GM12873 (cell line): ENCODE data around the gene TMEM213.

Source experiments
- TF ChIP-seq, protein P1 (sequence below): IDR thresholded peaks from 2 replicates; pipeline ENCODE4 v1.5.1; 2012; ENCODE audit warnings: low read depth, mild to moderate bottlenecking, moderate library complexity, low read length, control low read depth; ENCODE audit not compliant: insufficient read depth; ENCODE audit errors: missing control alignments

The TMEM213 gene

GRCh38 chr7:138773817-138774216, 24.0 kb upstream of the TMEM213 start:
- TF ChIP-seq, protein P1, sequence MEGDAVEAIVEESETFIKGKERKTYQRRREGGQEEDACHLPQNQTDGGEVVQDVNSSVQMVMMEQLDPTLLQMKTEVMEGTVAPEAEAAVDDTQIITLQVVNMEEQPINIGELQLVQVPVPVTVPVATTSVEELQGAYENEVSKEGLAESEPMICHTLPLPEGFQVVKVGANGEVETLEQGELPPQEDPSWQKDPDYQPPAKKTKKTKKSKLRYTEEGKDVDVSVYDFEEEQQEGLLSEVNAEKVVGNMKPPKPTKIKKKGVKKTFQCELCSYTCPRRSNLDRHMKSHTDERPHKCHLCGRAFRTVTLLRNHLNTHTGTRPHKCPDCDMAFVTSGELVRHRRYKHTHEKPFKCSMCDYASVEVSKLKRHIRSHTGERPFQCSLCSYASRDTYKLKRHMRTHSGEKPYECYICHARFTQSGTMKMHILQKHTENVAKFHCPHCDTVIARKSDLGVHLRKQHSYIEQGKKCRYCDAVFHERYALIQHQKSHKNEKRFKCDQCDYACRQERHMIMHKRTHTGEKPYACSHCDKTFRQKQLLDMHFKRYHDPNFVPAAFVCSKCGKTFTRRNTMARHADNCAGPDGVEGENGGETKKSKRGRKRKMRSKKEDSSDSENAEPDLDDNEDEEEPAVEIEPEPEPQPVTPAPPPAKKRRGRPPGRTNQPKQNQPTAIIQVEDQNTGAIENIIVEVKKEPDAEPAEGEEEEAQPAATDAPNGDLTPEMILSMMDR, result no peak

GRCh38 chr7:138776166-138776833, 21.5 kb upstream of the TMEM213 start:
- TF ChIP-seq, protein P1, result no peak

DNA sequence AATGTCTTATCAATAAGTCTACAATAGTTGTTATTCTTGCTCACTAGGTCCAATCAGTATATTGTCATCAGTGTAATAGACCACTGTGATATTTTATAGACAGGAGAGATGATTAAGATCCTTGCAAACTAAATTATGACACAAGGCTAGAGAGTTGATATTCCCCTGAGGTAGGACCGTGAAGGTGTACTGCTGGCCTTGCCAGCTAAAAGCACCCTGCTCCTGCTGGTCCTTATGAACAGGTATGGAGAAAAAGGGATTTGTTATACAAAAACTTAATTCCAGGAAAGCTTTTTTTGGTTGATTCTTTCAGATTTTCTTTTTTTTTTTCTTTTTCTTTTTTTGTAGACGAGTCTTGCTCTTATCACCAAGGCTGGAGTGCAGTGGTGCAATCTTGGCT, 16.8 kb upstream of the TMEM213 start:
- TF ChIP-seq, protein P1, result no peak

DNA sequence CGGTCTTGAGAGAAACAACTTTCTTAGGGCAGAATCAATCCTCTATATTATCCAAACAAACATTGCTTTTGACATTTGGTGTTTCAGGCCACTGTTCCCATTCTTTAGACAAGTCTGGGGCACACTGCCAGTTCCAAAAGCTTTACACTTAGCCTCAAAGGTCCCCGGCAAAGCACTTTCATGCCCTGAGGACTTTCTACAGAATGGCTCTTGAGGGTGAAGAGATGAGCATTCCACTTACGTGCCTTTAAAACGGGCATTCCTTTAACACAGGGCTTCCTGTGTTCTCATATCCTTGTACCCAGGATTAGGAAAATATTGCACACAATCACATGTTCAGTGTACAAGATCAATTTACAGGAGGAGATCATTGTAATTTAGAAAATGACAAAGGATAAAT, 13.1 kb upstream of the TMEM213 start:
- TF ChIP-seq, protein P1, result no peak

DNA sequence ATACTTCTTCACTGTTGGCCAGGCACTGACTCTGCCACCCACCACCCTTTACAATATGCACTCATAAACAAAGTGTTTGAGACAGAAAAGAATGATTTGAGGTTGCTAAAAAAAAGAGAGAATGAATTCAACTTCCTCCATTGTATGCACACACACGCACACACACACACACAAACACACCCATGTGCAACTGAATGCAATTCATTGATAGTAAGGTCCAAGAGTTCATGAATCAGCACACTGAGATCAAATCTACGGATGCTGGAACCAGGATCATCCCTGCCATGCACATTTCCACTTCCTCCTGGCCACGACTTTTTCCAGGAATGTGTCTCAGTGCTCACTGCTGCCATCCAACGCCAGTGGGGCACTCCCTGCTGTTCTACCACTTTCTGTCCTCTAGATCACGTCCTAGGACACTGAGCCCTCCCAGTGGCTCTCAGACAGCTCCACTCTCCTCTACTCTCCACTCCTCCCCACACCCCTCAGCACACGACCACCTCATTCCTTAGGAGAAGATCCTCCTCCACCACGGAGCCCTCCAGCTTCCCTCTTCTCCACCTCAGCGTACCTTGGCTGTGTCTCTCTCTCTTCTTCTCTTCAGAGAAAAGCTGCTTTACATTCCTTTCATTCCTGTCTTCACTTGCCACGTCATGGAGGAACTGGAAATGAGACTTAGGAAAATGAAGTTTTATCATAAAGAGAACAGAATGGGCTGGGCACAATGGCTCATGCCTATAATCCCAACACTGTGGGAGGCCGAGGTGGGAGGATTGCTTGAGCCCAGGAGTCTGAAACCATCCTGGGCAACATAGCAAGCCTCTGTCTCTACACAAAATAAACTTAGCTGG, 12.0 kb upstream of the TMEM213 start:
- TF ChIP-seq, protein P1, result no peak

DNA sequence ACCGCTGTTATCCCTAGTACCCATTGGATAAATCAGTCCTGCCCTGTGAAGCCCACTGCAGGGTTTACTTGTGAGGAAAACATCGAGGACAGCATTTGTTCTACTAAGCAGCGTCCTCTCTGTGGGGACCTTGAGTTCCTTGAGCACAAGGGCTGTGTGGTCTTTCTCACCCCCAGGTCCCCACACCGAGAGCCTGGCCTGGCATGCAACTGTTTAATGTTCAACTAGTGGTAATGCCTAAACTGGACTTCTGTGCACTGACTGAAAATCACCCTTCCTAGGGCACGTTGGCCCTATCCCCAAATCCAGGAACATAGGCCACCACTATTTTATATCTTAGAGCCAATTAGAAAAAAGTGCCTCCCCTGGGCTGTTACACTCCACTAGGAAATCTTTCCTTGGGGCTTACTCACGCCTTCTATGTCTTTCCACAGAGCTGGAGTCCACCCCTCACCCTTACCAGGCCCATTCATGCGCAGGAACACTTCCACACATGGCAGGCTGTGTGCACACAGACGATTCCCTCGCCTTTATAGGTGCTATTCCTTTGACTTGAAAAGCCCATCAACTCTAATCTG, 1.7 kb upstream of the TMEM213 start:
- TF ChIP-seq, protein P1, result no peak

DNA sequence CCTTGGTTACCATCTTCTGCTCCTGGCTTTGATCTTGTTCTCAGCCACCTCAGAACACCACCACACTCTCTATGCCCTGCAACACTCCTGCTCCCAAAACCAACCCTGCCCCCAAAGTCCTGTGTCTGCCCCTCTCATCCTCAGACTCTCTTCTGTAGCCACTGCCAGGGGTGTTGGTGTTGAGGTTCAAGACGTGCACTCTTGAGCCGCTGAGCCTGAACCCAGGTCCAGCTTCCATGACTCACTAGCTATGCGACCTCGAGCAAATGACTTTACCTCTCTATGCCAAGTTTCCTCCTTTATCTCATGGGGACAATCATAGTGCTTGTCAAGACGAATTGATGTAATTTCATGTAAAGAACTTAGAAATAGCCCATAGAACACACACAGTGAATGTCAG, 1.0 kb downstream of the TMEM213 start:
- TF ChIP-seq, protein P1, result no peak
